Pancreas (tissue), 10 donors: ENCODE data around the gene PIGB. TPM values are rescaled to one million over a fixed set of nuclear protein-coding genes. Genes with fewer than 3 reads are reported as not detected.
"Not testable (repeated sequence)": the region's sequence is repeated elsewhere in the genome, so short reads cannot be mapped to it uniquely, and the experiment has no call there.

Experiments used
- ATAC-seq, 4 donors: fragments of 200-7000 bp; cut with Tn5 transposase; one replicate each; pipeline versions ENCODE4 v1.8.0 to v1.9.1; 2020; ENCODE audit warnings: mild to moderate bottlenecking in 4 of 4, moderate library complexity in 4 of 4
- DNase-seq, 6 donors: peaks; one replicate each; pipeline ENCODE4 v3.0.0-alpha.2; 2020
- FAIRE-seq: peaks from 2 replicates; lab custom pipeline; 2012; peaks lifted over from hg19 to GRCh38; lab: Jason Lieb, UNC
- H3K27ac ChIP-seq, 4 donors: fragments of 200-600 bp; sonication (generic); 1 replicate in 3 of 4; 2 replicates in 1 of 4; pipeline versions ENCODE4 v1.5.0 to v1.8.0; 2020
- H3K27me3 ChIP-seq, 4 donors: fragments of 200-600 bp; one replicate each; pipeline ENCODE4 v1.8.0; 2021
- H3K36me3 ChIP-seq, 3 donors: fragments of 200-600 bp; sonication (generic) in 1 of 3; one replicate each; pipeline versions ENCODE4 v1.5.0 to v1.8.0; 2020 to 2021
- H3K4me1 ChIP-seq, 3 donors: fragments of 200-600 bp; one replicate each; pipeline ENCODE4 v1.8.0; 2021
- H3K4me3 ChIP-seq, 4 donors: fragments of 200-600 bp; sonication (generic) in 2 of 4; one replicate each; pipeline versions ENCODE4 v1.5.0 to v1.8.0; 2020 to 2021
- H3K9me3 ChIP-seq, 4 donors: fragments of 200-600 bp; one replicate each; pipeline ENCODE4 v1.8.0; 2021
- CTCF ChIP-seq, 4 donors: fragments of 200-600 bp; sonication (generic) in 3 of 4; IDR thresholded peaks; one replicate each; pipeline versions ENCODE4 v1.5.0 to v1.8.0; 2021; ENCODE audit warnings: antibody characterized with exemption in 4 of 4
- WGBS, 2 donors: extraction: QIAGEN DNeasy Blood & Tissue Kit; methylation state at CpG; one replicate each; pipeline ENCODE4 v1.1.7; 2013; 5-methylcytosine and 5-hydroxymethylcytosine counted together
- intact Hi-C, 3 donors: fragments of 100-400 bp; cut with DNase I; formaldehyde crosslinking; loops; one replicate each; pipeline versions ENCODE4 v1.11.1 to v1.14.2; 2022
- polyA plus RNA-seq, 2 donors: library from polyadenylated mRNA; stranded (reverse); fragments of 200-250 nt; gene quantifications; one replicate each; pipeline ENCODE4 v1.2.3, GENCODE V29; 2013
- total RNA-seq, 6 donors: library from RNA; stranded (reverse); fragmentation: NEBNext Ultra II Directional in 4 of 6; extraction: Animal tissue kit (Norgen Biotek cat#: 25700) in 4 of 6; gene quantifications; one replicate each; pipeline versions ENCODE4 v1.2.1 to v1.2.4, GENCODE V29; 2021 to 2023
- donor health status: healthy with polysubstance abuse.
- donor health status: DM: no; HTN: no; CAD: no; lungs with moderate emphysema.
- donor health status: DM: no; HTN: no; CAD: no.
- donor health status: control.
- donor health status: control.
- donor health status: Bipolar disorder and iron deficiency.
- donor health status: DM: yes; HTN: yes; CAD: no.
- donor health status: DM: no; HTN: no; CAD: no.
- donor health status: DM: no; HTN: no; CAD: no.
- donor health status: DM: yes; HTN: yes; CAD: no.

Gene PIGB
- total and polyA plus RNA-seq, 8 donors, result 3.4 to 13.1 (median 6.0) TPM

- DNase-seq, result peak in 1 of 6 donors; percentile 21
- TF ChIP-seq CTCF (IDR thresholded peaks at IDR 0.05), result no peak
- peaks cover 21 to 44% (median 27%) of the 10 kb centered on the region in 3 donors for H3K4me1 ChIP-seq
- FAIRE-seq, result no peak
- peak; percentile 38 to 55 (median 41) for ATAC-seq
- peak overlapping the region; percentile 16 to 70 (median 62) for H3K27ac ChIP-seq
- intact Hi-C loops, result loop anchor here in 1 of 3 donors (5.0 kb wide), 1 partner anchor 65 kb away; no protein-coding TSS in a partner anchor
- H3K27me3 ChIP-seq, result no peaks in the 10 kb centered on the region
- no peaks in the 10 kb centered on the region for H3K9me3 ChIP-seq
- WGBS, 2 donors, result 57 to 67% methylated on average over 5 of the region's 5 CpGs
- H3K4me3 ChIP-seq, result no peak overlapping the region
- no peaks in the 10 kb centered on the region for H3K36me3 ChIP-seq
These were observed 36.7 kb upstream of the PIGB start for GRCh38 chr15:55282284-55282833.

- DNase-seq, result peak in 3 of 6 donors; percentile 42 to 64 (median 62)
- intact Hi-C loops, result loop anchor here in 1 of 3 donors (5.0 kb wide), 1 partner anchor 66 kb away; no protein-coding TSS in a partner anchor
- Histone ChIP-seq H3K9me3 (no peaks in the 10 kb centered on the region), H3K4me1 (peaks cover 21 to 48% (median 27%) of the 10 kb centered on the region in 3 donors), H3K27me3 (no peaks in the 10 kb centered on the region), H3K27ac (peak overlapping the region; percentile 29 to 72 (median 70)), H3K4me3 (no peak overlapping the region), H3K36me3 (no peaks in the 10 kb centered on the region)
- ATAC-seq, result peak; percentile 62 to 85 (median 69)
- WGBS, 2 donors, result 29 to 32% methylated on average over 6 of the region's 6 CpGs
- no peak for FAIRE-seq
- TF ChIP-seq CTCF (IDR thresholded peaks at IDR 0.05), result no peak
These were observed 35.5 kb upstream of the PIGB start for GRCh38 chr15:55283379-55284147.

GRCh38 chr15:55284426-55284825, 34.6 kb upstream of the PIGB start:
- Histone ChIP-seq H3K4me3 (no peak overlapping the region), H3K36me3 (no peaks in the 10 kb centered on the region), H3K4me1 (peaks cover 21 to 44% (median 27%) of the 10 kb centered on the region in 3 donors), H3K27me3 (no peaks in the 10 kb centered on the region), H3K27ac (peak overlapping the region; percentile 29 to 72 (median 70)), H3K9me3 (no peaks in the 10 kb centered on the region)
- TF ChIP-seq CTCF (IDR thresholded peaks at IDR 0.05), result no peak
- WGBS, 2 donors, result 42 to 50% methylated on average over 1 of the region's 1 CpG
- ATAC-seq (no peak), DNase-seq (no peak), FAIRE-seq (no peak)
- intact Hi-C loops, result loop anchor here in 1 of 3 donors (5.0 kb wide), 1 partner anchor 67 kb away; no protein-coding TSS in a partner anchor

- intact Hi-C loops, H3K27me3 ChIP-seq, ATAC-seq, H3K27ac ChIP-seq, DNase-seq, H3K36me3 ChIP-seq, H3K9me3 ChIP-seq, FAIRE-seq, H3K4me3 ChIP-seq: not testable (repeated sequence)
- peaks cover 21 to 44% (median 27%) of the 10 kb centered on the region in 3 donors for H3K4me1 ChIP-seq
- WGBS, 2 donors, result 96 to 97% methylated on average over 9 to 10 of the region's 10 CpGs
These were observed 32.4 kb upstream of the PIGB start for GRCh38 chr15:55286442-55287189.
